ENCODE data around the gene CCDC120.

The CCDC120 gene, protein sequence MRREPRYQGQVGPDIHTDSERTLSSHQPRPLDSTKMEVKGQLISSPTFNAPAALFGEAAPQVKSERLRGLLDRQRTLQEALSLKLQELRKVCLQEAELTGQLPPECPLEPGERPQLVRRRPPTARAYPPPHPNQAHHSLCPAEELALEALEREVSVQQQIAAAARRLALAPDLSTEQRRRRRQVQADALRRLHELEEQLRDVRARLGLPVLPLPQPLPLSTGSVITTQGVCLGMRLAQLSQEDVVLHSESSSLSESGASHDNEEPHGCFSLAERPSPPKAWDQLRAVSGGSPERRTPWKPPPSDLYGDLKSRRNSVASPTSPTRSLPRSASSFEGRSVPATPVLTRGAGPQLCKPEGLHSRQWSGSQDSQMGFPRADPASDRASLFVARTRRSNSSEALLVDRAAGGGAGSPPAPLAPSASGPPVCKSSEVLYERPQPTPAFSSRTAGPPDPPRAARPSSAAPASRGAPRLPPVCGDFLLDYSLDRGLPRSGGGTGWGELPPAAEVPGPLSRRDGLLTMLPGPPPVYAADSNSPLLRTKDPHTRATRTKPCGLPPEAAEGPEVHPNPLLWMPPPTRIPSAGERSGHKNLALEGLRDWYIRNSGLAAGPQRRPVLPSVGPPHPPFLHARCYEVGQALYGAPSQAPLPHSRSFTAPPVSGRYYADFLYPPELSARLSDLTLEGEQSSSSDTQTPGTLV

GRCh38 chrX:49058794-49059193 is at the start of gene CCDC120:
Gene CCDC120, plus strand, starts transcription at chrX:49058999. Its CDS starts 3,043 bp downstream, at chrX:49062042.
- DNase-seq: no peak

- no peak for DNase-seq
These were observed 39.7 kb upstream of the CCDC120 start for GRCh38 chrX:49019050-49019449.

GRCh38 chrX:49019599-49020249 is 39.1 kb upstream of the CCDC120 start:
- DNase-seq: no peak

DNA sequence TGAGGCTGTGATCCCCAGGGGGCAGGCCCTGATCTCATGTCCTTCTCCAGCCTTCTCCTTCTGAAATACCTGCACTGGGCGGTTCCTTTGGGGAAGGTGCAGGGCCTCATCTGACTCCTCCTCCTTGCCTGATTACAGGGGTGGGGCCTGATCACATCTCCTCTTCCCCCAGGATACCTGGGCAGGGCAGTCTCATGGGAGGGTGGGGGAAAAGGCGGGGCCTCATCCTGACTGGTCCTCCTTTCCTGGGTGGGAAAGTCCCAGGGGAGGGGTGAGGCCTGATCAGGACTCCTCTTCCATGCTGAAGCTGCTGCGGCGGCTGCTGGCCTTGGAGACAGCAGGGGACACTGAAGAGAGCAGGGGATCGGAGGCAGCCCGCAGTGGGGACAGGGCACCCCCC is 28.9 kb upstream of the CCDC120 start:
- no peak for DNase-seq

DNA sequence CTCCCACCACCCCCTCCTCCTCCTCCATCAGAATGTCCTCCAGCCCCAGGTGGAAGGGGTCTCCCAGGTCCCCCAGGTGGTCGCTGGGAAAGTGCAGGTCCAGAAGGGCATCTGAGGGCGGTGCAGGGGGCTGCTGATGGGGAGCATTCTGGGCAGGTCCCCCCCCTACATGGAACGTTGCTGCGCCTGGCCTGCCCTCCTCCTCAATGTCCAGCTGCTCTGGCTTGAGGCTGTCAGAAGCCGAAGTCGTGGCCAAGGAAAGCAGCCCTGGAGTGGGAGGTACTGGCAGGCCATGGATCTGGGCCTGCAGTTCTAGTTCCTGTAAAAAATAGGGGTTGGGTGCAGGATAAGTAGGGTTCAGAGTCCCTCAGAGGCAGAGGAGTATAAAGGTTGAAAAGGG is 28.5 kb upstream of the CCDC120 start:
- no peak for DNase-seq

GRCh38 chrX:49037883-49038475 is 20.8 kb upstream of the CCDC120 start:
- DNase-seq: no peak

DNA sequence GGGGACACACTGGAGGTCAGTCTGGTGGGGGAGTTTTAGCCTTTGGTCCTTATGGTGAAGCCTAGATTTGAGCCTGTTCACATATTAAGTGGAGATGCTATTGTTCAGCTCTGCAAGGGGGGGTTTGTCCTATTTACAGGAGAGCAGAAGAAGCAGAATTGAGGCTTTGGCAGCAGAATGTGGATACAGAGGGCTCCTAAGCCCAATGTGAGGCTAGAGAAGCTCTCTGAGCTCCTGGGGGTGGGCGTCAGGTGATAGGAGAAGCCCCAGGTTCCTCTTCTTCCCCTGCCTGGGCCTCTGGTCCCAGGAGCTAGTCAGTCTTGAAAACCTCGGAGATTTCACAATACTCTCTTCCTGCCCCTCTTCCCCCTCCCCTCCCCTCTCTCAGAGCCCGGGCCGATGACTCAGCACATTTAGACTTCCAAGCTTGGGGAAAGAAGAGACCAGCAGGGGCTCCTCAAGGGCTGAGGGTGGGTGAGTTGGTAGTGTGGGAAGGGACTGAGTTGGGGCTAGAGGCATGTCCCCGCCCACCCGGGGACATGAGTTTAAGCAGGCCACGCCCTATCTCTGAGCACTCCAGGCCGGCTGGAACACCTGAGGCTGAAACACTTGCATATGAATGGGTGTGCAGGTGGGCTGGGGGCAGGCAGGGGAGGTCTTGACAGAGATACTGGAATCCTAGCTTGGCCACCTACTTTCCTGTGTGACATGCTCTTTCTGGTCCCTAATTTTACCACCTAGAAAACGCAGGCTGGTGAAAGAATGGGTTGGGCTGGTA is 19.0 kb upstream of the CCDC120 start:
- peak; percentile 81 for DNase-seq

GRCh38 chrX:49040376-49040955 is 18.3 kb upstream of the CCDC120 start:
- DNase-seq: no peak

- DNase-seq: no peak
These were observed 16.8 kb upstream of the CCDC120 start for GRCh38 chrX:49041744-49042580.

GRCh38 chrX:49042581-49043219 is 16.1 kb upstream of the CCDC120 start:
- no peak for DNase-seq

DNA sequence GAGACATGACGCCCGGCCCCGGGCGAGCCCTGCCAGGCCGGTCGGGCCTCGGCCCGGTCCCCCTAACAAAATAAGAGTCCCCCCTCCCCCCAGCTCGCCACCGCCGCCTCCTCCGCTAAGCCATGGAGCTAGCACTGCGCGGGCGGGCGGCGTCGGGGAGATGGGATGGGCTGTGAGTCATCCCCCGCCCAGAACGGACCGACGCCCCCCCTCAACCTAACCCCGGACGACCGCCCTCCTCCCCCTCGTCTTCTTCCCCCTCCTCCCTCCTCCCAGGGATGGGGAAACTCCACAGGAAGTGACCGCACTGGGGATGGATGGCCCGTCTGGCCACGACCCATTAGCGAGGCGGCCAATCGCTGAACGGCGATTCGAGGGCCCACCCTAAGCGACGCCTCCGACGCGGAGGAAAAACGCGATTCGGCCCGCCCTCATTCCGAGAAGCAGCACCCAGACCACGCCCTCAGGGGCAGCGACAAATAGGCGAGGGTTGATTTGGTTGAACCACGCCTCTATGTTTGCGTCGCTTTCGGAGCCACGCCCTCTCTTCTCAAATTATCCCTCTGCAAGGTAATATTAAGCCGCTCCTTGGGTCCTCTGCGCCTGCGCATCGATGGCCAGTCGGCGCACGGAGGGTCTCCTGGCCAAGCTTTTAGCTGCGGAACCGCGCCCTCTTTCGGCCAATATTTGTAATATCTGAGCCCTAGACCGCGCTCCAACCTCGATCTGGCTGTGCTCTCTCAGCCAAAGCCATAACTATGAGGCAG is 15.4 kb upstream of the CCDC120 start, which contains the start of gene TFE3:
TSS of gene TFE3 (minus strand) at position 138 of the 767 bp plus-strand sequence. CDS start at position 7, 131 bp downstream.
- DNase-seq: peak; percentile 98

- no peak for DNase-seq
These were observed 14.9 kb upstream of the CCDC120 start for GRCh38 chrX:49043987-49044281.

DNA sequence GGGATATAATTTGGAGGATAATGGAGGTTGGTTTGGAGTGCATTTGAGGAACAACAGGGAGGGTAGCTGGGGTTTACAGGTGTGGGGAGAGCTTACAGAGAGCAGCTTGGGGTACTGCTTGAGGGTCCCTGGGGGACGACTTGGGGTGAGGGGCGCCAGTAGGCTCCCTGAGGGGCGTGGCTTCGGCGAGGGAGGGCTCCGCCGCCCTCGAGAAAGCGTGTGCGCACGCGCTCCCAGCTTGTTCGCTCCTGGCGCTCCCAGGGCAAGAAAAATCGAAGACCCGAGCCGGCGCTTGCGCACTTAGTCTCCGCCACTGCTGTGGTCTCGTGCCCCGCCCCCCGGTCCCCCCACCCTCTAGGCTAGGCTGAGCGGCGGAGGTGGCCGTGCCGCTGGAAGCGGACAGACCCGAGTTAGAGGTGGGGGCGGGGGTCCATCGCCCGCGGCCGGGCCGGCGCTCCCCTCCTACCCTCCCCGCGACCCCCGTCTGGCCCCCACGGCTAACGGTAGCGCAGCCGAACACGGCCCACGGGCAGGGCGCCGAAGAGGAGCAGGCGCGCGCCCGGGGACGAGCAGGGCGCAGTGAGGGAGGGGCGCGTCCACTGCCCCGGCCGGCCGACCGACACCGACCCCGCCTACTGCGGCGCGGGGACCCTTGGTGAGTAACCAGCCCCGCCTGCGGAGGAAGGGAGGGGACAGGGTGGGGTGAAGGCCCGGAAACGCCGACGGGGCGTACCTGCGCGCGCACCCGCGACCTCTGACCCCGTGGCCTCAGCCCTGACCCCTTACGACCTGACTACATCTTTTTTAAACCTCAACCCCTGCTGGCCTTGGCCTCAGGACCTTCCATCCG is 5.4 kb upstream of the CCDC120 start:
- peak; percentile 84 for DNase-seq

GRCh38 chrX:49054073-49054762 is 4.6 kb upstream of the CCDC120 start:
- DNase-seq: no peak

GRCh38 chrX:49059201-49059600 is 402 bp downstream of the CCDC120 start:
- no peak for DNase-seq

DNA sequence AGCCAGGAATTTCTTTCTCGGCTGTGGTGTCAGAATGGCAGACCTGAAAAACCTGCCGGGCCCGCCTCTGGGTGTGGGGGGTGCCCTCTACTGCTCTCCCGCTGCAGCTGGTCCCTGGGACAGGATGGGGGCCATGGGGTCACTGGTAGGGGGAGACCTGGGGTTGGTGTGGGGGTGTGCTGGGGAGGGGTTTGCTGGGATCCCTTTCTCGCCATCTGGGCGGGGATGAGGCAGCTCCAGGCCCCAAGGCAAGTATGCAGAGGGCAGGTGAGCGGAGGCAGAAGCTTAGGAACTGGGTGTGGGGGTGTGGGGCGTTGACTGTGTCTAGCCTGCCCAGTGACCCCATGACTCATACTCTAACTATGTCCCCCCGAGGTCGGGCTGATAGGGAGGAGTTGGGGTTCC is 884 bp downstream of the CCDC120 start:
- no peak for DNase-seq

DNA sequence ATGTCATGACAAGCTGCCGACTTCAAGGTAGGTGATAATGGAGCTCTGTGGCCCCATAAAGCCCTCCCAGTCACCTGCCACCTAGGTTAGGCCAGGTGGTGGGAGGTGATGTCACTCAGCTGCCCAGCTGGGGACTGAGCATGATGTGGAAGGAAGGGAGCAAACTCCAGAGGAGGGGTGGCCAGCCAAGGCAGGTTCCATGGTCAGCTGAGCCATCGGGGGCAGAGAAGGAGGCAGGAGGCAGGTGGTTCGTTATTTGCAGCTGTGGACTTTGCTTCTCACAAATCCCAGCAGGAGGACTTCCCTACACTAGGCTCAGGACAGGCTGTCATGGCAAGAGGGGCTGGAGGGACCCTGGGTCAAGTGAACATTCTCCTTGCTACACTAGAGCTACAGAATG is 2.1 kb downstream of the CCDC120 start:
- DNase-seq: no peak

- DNase-seq: no peak
These were observed 2.7 kb downstream of the CCDC120 start for GRCh38 chrX:49061490-49061889.
